HL-60/S4 treated with retinoic acid at 250 ng/mL for 4 days and 3 days (cell line): Measurements from ENCODE around the gene ZNF280C.
"Not testable (repeated sequence)": the region's sequence is repeated elsewhere in the genome, so short reads cannot be mapped to it uniquely, and the experiment has no call there.

ENCODE experiments used
- in situ Hi-C: fragments of 300-500 bp; cut with MboI; formaldehyde crosslinking; loops from 2 replicates; pipeline ENCODE4 v1.7.0; 2022; ENCODE audit warnings: low sequenced_read_pairs

ZNF280C gene

GRCh38 chrX:130268449-130269170 is at the start of gene ZNF280C:
Gene ZNF280C (minus strand): TSS chrX:130268899. CDS start chrX:130260449, 8,450 bp downstream.
- in situ Hi-C loops: no loop called here

GRCh38 chrX:130304587-130305368 is 36.1 kb upstream of the ZNF280C start:
- in situ Hi-C loops: no loop called here

- in situ Hi-C loops: no loop called here
Measured at GRCh38 chrX:130301977-130302376, 33.3 kb upstream of the ZNF280C start.

DNA sequence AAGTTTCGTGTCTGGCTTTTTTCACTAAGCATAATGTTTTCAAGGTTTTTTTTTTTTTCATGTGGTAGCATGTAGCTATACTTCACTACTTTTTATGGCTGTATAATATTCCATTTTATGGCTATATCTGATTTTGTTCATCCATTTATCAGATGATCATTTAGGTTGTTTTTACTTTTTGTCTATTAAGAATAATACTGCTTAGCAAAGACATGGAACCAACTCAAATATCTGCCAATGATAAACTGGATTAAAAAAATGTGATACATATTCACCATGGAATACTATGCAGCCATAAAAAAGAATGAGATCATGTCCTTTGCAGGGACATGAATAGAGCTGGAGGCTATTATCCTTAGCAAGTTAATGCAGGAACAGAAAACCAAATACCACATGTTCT is 32.7 kb upstream of the ZNF280C start:
- in situ Hi-C loops: no loop called here

DNA sequence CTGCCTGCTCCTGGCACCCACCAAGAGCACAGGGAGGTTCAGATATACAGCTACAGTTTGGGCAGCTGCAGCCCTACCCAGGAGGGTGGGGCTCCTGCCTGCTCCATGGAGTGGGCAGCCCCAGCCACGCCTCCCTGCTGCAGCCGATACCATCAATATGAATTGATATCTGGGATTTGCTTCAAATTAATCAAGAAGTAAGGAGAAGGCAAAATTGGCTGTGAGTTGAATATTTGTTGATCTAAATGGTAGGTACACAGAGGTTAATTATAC is 31.2 kb upstream of the ZNF280C start:
- in situ Hi-C loops: no loop called here

DNA sequence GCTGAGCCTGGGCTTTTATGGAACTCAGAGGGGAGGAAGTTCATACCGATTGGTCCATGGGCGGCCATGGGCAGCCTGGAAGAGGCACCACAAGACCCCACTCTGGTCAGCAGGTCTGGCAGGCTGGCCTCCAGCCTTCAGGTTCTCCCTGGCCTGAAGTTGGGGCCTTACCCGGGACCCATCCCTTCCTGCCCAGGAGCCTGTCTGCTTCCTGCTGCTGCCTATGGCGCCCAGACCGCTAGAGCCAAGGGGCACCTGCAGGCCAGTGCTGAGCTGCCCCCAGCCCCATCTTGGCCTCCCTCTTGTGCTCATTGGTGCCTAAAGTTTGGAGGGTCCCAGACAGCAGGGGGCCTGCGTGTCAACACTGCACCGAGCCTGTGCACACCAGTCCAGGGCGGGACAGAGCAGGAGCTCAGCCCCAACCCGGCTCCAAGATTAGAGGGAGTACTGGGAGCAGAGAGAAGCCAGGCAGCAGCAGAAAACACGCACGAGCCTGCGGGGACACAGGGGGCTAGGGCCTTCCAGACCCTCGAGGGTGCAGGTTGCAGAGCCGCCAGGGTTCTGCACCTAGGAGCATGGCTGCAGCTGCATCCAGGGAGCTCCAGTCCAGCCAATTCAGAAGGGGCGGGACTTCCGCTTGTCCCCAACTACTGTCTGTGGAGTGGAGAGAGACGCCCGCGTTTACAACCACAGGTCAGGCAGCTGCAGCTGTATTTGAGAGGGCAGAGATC is 30.7 kb upstream of the ZNF280C start:
- in situ Hi-C loops: no loop called here

DNA sequence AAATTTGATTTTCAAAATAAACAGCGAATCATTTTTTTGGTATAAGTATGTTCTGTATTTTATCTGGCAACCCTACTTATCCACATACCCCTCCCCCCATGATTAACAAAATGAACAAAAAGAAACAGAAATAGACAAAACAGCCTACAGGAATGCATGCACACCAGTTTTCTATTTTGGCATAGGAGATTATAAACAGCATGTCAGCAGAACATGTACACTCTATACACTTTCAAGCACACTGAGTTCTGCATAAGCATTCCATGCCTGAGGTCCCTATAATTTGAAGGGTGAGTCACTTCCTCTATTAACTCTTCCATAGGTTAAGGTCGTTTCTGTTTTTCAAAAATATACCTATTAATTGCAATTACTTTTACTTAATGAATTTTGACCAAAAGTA is 28.0 kb upstream of the ZNF280C start:
- in situ Hi-C loops: no loop called here

- in situ Hi-C loops: no loop called here
Measured at GRCh38 chrX:130296297-130296678, 27.6 kb upstream of the ZNF280C start.

DNA sequence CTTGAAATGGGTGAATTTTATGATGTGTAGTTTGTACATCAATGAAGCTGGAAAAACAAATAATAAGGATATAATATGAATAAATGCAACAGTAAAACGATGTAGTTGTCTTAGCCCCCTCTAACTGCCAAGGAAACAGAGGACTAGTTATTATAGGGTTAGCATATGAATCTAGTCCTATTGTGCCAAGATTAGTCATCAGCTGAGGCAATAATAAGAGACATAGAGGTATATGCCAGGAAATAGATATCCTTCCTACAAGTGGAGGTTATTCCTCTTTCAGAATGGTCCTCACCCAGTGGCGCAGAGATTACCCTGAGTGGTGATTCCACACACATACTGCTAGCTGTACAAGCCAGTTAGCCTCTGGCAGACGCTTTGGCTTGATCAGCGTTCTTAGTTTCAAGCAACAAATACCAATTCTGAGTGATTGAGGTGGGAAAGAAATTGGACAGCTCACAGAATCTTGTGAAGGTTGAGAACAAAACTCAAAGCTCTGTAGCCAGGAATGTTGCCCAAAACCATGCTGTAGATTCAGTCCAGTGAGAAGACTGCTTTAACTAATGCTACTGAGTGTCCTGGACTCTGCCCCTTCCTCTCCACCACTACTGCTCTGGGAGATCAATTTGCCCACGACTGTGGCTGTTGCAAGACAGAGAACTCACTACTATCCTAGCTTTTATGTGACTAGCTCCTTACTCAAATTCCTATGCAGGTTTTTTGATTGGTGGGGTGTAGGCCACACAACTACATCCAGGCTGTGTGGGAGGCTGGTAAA is 27.0 kb upstream of the ZNF280C start:
- in situ Hi-C loops: no loop called here

DNA sequence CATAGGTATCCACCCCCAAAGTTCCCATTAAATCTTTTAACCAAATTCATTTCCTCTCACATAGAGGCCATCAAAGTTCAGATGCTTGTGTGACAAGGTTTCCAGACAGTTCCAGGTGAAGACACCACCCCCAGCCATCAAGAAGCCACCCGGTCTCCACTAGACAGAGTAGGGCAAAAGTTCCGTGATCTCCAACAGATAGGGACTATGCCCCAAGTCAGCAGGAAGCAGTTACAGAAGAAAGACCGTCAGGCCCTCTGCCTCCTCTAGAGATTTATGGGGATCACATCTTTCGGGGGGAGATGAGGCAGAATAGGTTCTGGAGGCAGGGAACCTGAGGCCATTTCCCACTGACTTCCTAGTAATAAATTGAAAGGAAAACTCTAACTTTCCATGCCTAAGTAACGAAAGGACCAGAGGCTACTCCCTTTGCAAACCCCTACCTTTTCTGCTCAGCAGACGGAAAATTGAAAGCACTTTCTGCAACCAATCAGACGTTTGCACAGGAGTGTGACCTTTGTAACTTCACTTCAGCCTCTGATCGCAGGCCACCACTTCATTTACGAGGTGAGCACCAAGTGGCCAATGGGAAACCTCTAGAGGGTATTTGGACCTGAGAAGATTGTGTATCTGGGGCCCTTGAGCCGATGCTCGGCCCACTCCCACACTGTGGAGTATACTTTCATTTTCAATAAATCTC is 18.5 kb upstream of the ZNF280C start:
- in situ Hi-C loops: no loop called here

DNA sequence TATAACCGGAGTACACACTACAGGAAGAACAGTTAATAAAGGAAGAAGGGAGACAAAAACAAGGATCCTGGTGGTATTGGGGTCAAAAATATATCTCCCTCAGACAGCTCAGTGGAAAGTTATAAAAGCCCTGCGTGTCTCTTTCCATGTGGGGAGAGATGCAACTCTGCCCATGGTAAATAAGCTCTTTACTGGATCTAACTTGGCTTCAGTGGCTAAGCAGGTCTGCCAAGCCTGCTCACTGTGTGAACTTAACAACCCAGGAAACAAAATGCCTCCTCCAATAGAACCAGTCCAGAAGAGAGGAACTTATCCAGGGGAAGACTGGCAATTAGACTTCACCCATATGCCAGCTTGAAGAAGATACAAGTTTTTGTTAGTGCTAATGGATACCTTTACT is 17.0 kb upstream of the ZNF280C start:
- in situ Hi-C loops: no loop called here

GRCh38 chrX:130285069-130285620 is 16.4 kb upstream of the ZNF280C start:
- in situ Hi-C loops: no loop called here

DNA sequence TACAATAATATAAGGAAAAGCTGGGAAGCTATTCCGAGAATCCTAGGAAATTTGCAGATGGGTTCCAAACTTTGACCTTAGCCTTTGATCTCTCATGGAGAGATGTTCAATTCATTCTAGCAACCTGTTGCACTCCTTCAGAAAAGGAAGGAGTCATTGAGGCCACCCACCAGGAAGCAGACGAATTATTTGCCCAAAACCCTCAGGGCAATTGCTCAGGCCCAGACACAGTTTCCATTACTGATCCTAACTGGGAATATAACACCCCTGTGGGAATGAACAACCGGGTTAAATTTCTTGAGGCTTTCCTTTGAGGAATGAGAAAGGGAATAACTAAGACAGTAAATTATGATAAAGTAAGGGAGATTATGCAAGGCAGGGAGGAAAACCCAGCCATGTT is 13.5 kb upstream of the ZNF280C start:
- in situ Hi-C loops: no loop called here

DNA sequence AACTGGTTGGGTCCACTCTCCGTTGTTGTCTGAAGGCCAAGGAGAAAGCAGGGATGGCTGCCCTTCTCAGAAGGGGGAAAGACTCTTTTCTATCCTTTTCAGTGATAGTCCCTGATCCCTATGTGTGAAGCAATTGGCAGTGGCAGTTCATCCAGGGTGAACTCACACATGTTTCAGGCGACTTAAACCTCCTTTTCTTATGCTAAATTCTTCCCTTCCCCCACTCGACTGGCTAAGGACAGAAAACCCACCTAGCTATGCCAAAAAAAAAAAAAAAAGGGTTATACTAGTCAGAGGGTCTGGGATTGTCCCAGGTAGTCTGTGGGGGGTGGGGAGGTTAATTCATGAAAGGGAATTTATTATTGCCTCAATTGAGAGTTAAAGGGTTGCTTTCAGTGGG is 12.2 kb upstream of the ZNF280C start:
- in situ Hi-C loops: no loop called here

- in situ Hi-C loops: not testable (repeated sequence)
Measured at GRCh38 chrX:130272253-130272652, 3.6 kb upstream of the ZNF280C start.

- in situ Hi-C loops: not testable (repeated sequence)
Measured at GRCh38 chrX:130269391-130269790, 692 bp upstream of the ZNF280C start.

- in situ Hi-C loops: no loop called here
Measured at GRCh38 chrX:130267956-130268448, 697 bp downstream of the ZNF280C start.

DNA sequence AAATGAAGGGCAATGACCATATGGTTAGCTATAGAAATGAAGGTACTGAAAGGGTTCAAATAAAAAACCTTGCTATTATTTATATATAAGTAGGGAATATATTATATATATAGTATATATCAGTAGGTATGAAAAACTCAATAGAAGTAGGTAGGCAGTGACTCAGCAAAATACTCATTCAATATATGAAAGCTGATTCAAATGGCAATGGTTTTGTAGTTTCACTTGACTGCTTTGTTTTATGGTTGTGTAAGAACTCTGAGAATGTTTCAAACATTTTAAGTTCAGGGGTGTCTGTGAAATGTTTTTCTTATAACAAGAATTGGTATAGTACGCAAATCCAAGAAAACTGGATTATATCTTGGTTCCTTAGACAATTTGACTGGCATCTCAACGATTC is 4.1 kb downstream of the ZNF280C start:
- in situ Hi-C loops: no loop called here

DNA sequence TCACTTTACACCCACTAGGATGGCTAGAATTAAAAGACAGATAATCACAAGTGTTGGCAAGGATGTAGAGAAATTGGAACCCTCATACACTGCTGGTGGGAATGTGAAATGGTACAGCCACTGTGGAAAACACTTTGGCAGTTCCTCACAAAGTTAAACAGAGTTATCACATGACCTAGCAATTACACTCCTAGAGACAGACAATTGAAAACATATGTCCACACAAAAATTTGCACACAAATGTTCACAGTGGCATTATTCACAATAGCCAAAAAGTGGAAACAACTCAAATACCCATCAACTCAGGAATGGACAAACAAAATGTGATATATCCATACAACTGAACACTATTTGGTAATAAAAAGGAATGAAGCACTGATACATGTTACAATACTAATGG is 5.7 kb downstream of the ZNF280C start:
- in situ Hi-C loops: no loop called here

- in situ Hi-C loops: no loop called here
Measured at GRCh38 chrX:130262231-130262630, 6.5 kb downstream of the ZNF280C start.
